H9 (cell line): ENCODE measurements around the gene WLS. TPM values are rescaled to one million over a fixed set of nuclear protein-coding genes. Genes with fewer than 3 reads are reported as not detected.

Experiments used
- DNase-seq: peaks from one replicate; pipeline ENCODE4 v3.0.0-alpha.2; 2017
- H2AFZ ChIP-seq: one replicate; pipeline ENCODE4 v1.6.1; 2013; ENCODE audit warnings: mild to moderate bottlenecking, low read length, control low read depth, moderate library complexity
- H2AK5ac ChIP-seq: 2 replicates; pipeline ENCODE4 v1.6.1; 2013; ENCODE audit warnings: low read length, control low read depth, mixed read lengths; ENCODE audit not compliant: insufficient read length
- H2BK120ac ChIP-seq: one replicate; pipeline ENCODE4 v1.6.1; 2013; ENCODE audit warnings: low read depth, mild to moderate bottlenecking, low read length, control low read depth, inconsistent platforms; ENCODE audit not compliant: poor library complexity, severe bottlenecking
- H2BK12ac ChIP-seq: 2 replicates; pipeline ENCODE4 v1.6.1; 2013; ENCODE audit warnings: low read length, control low read depth, mixed read lengths, low read depth; ENCODE audit not compliant: insufficient read length
- H2BK15ac ChIP-seq: 2 replicates; pipeline ENCODE4 v1.6.1; 2013; ENCODE audit warnings: low read depth, low read length, control low read depth
- H2BK20ac ChIP-seq: one replicate; pipeline ENCODE4 v1.6.1; 2013; ENCODE audit warnings: low read depth, mild to moderate bottlenecking, low read length, control low read depth, inconsistent platforms; ENCODE audit not compliant: poor library complexity, severe bottlenecking
- H2BK5ac ChIP-seq: 2 replicates; pipeline ENCODE4 v1.6.1; 2013; ENCODE audit warnings: low read length, control low read depth, mixed read lengths; ENCODE audit not compliant: insufficient read length
- H3K14ac ChIP-seq: 2 replicates; pipeline ENCODE4 v1.6.1; 2013; ENCODE audit warnings: low read length, control low read depth; ENCODE audit not compliant: insufficient read depth
- H3K18ac ChIP-seq: 2 replicates; pipeline ENCODE4 v1.6.1; 2013; ENCODE audit warnings: low read depth, mild to moderate bottlenecking, mixed read lengths, low read length, control low read depth; ENCODE audit not compliant: insufficient read length
- H3K23ac ChIP-seq: 2 replicates; pipeline ENCODE4 v1.6.1; 2013; ENCODE audit warnings: low read length, control low read depth, mixed read lengths, low read depth; ENCODE audit not compliant: insufficient read length
- H3K23me2 ChIP-seq: 2 replicates; pipeline ENCODE4 v1.6.1; 2013; ENCODE audit warnings: low read depth, mild to moderate bottlenecking, mixed read lengths, low read length, control low read depth; ENCODE audit not compliant: insufficient read length, poor library complexity, severe bottlenecking
- H3K27ac ChIP-seq: 2 replicates; pipeline ENCODE4 v1.5.1; 2013; ENCODE audit warnings: low read length, control low read depth, mixed read lengths, low read depth; ENCODE audit not compliant: insufficient read length
- H3K27me3 ChIP-seq: 2 replicates; pipeline ENCODE4 v1.6.1; 2013; ENCODE audit warnings: low read length, control low read depth, inconsistent platforms; ENCODE audit not compliant: insufficient read depth
- H3K4ac ChIP-seq: 2 replicates; pipeline ENCODE4 v1.6.1; 2013; ENCODE audit warnings: low read depth, mild to moderate bottlenecking, control low read depth, inconsistent platforms, low read length, moderate library complexity
- H3K4me1 ChIP-seq: 2 replicates; pipeline ENCODE4 v1.6.1; 2013; ENCODE audit warnings: low read length, control low read depth, inconsistent platforms; ENCODE audit not compliant: insufficient read depth
- H3K4me2 ChIP-seq: 2 replicates; pipeline ENCODE4 v1.6.1; 2013; ENCODE audit warnings: low read length, control low read depth, mixed read lengths; ENCODE audit not compliant: insufficient read length, insufficient read depth
- H3K56ac ChIP-seq: 2 replicates; pipeline ENCODE4 v1.6.1; 2013; ENCODE audit warnings: low read depth, mild to moderate bottlenecking, mixed read lengths, low read length, control low read depth; ENCODE audit not compliant: insufficient read length
- H3K79me1 ChIP-seq: 2 replicates; pipeline ENCODE4 v1.6.1; 2013; ENCODE audit warnings: low read depth, mild to moderate bottlenecking, moderate library complexity, low read length, control low read depth, inconsistent platforms; ENCODE audit not compliant: insufficient read depth, poor library complexity, severe bottlenecking
- H3K79me2 ChIP-seq: 2 replicates; pipeline ENCODE4 v1.6.1; 2013; ENCODE audit warnings: low read length, control low read depth, inconsistent platforms; ENCODE audit not compliant: insufficient read depth
- H3K9ac ChIP-seq: 2 replicates; pipeline ENCODE4 v1.6.1; 2013; ENCODE audit warnings: low read length, control low read depth, mixed read lengths; ENCODE audit not compliant: insufficient read length; ENCODE audit errors: extremely low read depth
- H3K9me3 ChIP-seq: one replicate; pipeline ENCODE4 v1.6.1; 2013; ENCODE audit warnings: low read depth, low read length, inconsistent platforms; ENCODE audit not compliant: control insufficient read depth
- H3T11ph ChIP-seq: one replicate; pipeline ENCODE4 v1.6.1; 2013; ENCODE audit warnings: mild to moderate bottlenecking, low read length, control low read depth, inconsistent platforms
- H4K20me1 ChIP-seq: one replicate; pipeline ENCODE4 v1.6.1; 2013; ENCODE audit not compliant: control insufficient read depth, insufficient read length, insufficient read depth
- H4K5ac ChIP-seq: 2 replicates; pipeline ENCODE4 v1.6.1; 2013; ENCODE audit warnings: low read depth, mild to moderate bottlenecking, mixed read lengths, low read length, control low read depth; ENCODE audit not compliant: insufficient read length
- H4K8ac ChIP-seq: replicated peaks from 2 replicates; pipeline ENCODE4 v1.6.1; 2013; ENCODE audit warnings: low read length, control low read depth, mixed read lengths, low read depth; ENCODE audit not compliant: insufficient read length
- H4K91ac ChIP-seq: 2 replicates; pipeline ENCODE4 v1.6.1; 2013; ENCODE audit warnings: low read depth, mild to moderate bottlenecking, moderate library complexity, mixed read lengths, low read length, control low read depth; ENCODE audit not compliant: insufficient read length
- H3K27ac Mint-ChIP-seq, 3 experiments: 2 replicates in 2 of 3; 3 replicates in 1 of 3; pipeline ENCODE4 v1.8.0; 2020 to 2021; ENCODE audit warnings: mixed read lengths in 3 of 3, mild to moderate bottlenecking in 1 of 3, moderate library complexity in 1 of 3
- H3K27me3 Mint-ChIP-seq: 2 replicates; pipeline ENCODE4 v1.8.0; 2021; ENCODE audit warnings: low read depth, mild to moderate bottlenecking, moderate library complexity, mixed read lengths
- H3K36me3 Mint-ChIP-seq, 3 experiments: 2 replicates in 2 of 3; 3 replicates in 1 of 3; pipeline ENCODE4 v1.8.0; 2020 to 2021; ENCODE audit warnings: low read depth in 3 of 3, mixed read lengths in 3 of 3; ENCODE audit not compliant: insufficient read depth in 1 of 3
- H3K4me1 Mint-ChIP-seq, 2 experiments: 2 replicates each; pipeline ENCODE4 v1.8.0; 2020; ENCODE audit warnings: mixed read lengths in 2 of 2
- H3K4me3 Mint-ChIP-seq, 2 experiments: 2 replicates in 1 of 2; 3 replicates in 1 of 2; pipeline ENCODE4 v1.8.0; 2020 to 2021; ENCODE audit warnings: mild to moderate bottlenecking in 2 of 2, mixed read lengths in 2 of 2, moderate library complexity in 1 of 2
- H3K9me3 Mint-ChIP-seq, 2 experiments: 2 replicates in 1 of 2; 3 replicates in 1 of 2; pipeline ENCODE4 v1.8.0; 2020; ENCODE audit warnings: mild to moderate bottlenecking in 2 of 2, mixed read lengths in 2 of 2, moderate library complexity in 1 of 2
- WGBS: extraction: QIAGEN DNeasy Blood & Tissue Kit; methylation state at CpG from one replicate; pipeline ENCODE4 v1.1.7; 2013; ENCODE audit warnings: missing lambda C conversion rate, low lambda C conversion rate, mixed read lengths; ENCODE audit not compliant: insufficient read length; ENCODE audit errors: extremely low coverage; 5-methylcytosine and 5-hydroxymethylcytosine counted together
- total RNA-seq: library from RNA; stranded (reverse); gene quantifications from 2 replicates; pipeline ENCODE4 v1.2.1, GENCODE V29; 2021
- TF ChIP-seq, protein P1 (sequence below): fragments of 200-600 bp; sonication (generic); conservative IDR thresholded peaks from 3 replicates; pipeline ENCODE4 v1.8.0; 2021; ENCODE audit warnings: antibody characterized with exemption, mild to moderate bottlenecking

WLS gene
- total RNA-seq, 1 experiment from 2014 or later: 0.94 TPM

DNA sequence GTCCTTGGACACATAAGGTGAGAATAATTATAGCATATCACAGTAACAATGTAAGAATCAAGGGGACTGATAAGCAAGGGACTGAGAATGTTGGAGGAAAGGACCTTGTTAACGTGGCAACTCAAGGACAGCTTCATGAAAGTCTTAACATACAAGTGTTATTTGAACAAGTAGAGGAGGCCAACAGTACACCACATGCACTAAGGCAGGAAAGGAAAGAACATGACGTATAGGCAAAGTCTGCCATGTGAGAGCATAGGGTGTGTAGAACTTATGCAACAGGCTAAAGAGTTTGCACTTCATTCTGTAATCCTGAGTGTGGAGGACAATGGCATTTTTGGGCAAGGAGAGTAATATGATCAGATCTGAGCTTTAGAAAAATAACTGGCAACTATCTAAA is 148.6 kb downstream of the WLS start:
- H3T11ph ChIP-seq: no peak overlapping the region
- no peak overlapping the region for H3K4me3 Mint-ChIP-seq
- H2BK12ac ChIP-seq: no peak overlapping the region
- H3K9me3 ChIP-seq: no peaks in the 10 kb centered on the region
- no peak overlapping the region for H3K4ac ChIP-seq
- H3K27me3 Mint-ChIP-seq: no peaks in the 10 kb centered on the region
- H3K27ac Mint-ChIP-seq: no peak overlapping the region
- no peak overlapping the region for H2BK15ac ChIP-seq
- no peak overlapping the region for H3K4me2 ChIP-seq
- H3K4me1 ChIP-seq: no peaks in the 10 kb centered on the region
- no peak overlapping the region for H3K14ac ChIP-seq
- H2BK20ac ChIP-seq: no peak overlapping the region
- H4K91ac ChIP-seq: no peak overlapping the region
- H3K27me3 ChIP-seq: no peaks in the 10 kb centered on the region
- no peak overlapping the region for H3K9ac ChIP-seq
- H3K4me1 Mint-ChIP-seq: peaks cover 11% of the 10 kb centered on the region in 2 experiments
- H3K56ac ChIP-seq: no peak overlapping the region
- TF ChIP-seq, protein P1, sequence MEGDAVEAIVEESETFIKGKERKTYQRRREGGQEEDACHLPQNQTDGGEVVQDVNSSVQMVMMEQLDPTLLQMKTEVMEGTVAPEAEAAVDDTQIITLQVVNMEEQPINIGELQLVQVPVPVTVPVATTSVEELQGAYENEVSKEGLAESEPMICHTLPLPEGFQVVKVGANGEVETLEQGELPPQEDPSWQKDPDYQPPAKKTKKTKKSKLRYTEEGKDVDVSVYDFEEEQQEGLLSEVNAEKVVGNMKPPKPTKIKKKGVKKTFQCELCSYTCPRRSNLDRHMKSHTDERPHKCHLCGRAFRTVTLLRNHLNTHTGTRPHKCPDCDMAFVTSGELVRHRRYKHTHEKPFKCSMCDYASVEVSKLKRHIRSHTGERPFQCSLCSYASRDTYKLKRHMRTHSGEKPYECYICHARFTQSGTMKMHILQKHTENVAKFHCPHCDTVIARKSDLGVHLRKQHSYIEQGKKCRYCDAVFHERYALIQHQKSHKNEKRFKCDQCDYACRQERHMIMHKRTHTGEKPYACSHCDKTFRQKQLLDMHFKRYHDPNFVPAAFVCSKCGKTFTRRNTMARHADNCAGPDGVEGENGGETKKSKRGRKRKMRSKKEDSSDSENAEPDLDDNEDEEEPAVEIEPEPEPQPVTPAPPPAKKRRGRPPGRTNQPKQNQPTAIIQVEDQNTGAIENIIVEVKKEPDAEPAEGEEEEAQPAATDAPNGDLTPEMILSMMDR: no peak
- H2BK120ac ChIP-seq: no peak overlapping the region
- no peak overlapping the region for H2BK5ac ChIP-seq
- H3K18ac ChIP-seq: no peak overlapping the region
- no peaks in the 10 kb centered on the region for H3K79me1 ChIP-seq
- peaks cover 0 to 3% of the 10 kb centered on the region in 2 experiments; a peak in 2 of 5 replicates for H3K9me3 Mint-ChIP-seq
- no peaks in the 10 kb centered on the region for H4K20me1 ChIP-seq
- WGBS: no CpG with 5 or more reads among the region's 2 CpGs
- no peak overlapping the region for H3K27ac ChIP-seq
- no peak overlapping the region for H3K23ac ChIP-seq
- no peak overlapping the region for H4K5ac ChIP-seq
- DNase-seq: no peak
- no peaks in the 10 kb centered on the region for H3K79me2 ChIP-seq
- H2AK5ac ChIP-seq: no peak overlapping the region
- no peak overlapping the region for H2AFZ ChIP-seq
- no peaks in the 10 kb centered on the region for H3K23me2 ChIP-seq
- H4K8ac ChIP-seq: no peak overlapping the region
- peaks cover 0 to 4% (median 0%) of the 10 kb centered on the region in 3 experiments; a peak in 1 of 7 replicates for H3K36me3 Mint-ChIP-seq
